Gastrocnemius medialis (tissue), 4 donors: ENCODE results near the gene SHISA6. TPM values are rescaled to one million over a fixed set of nuclear protein-coding genes. Genes with fewer than 3 reads are reported as not detected.

Source experiments
- ATAC-seq, 2 donors: fragments of 150-250 bp; one replicate each; pipeline ENCODE4 v1.9.1; 2016
- DNase-seq, 2 donors: peaks; one replicate each; pipeline ENCODE4 v3.0.0-alpha.2; 2019
- H3K27ac ChIP-seq, 4 donors: fragments of 200-600 bp; sonication (generic); 1 replicate in 1 of 4; 2 replicates in 3 of 4; pipeline ENCODE4 v1.5.1; 2016 to 2018; ENCODE audit warnings: mild to moderate bottlenecking in 2 of 4, moderate library complexity in 1 of 4
- H3K27me3 ChIP-seq, 3 donors: fragments of 200-600 bp; sonication (generic) in 2 of 3; 1 replicate in 1 of 3; 2 replicates in 2 of 3; pipeline versions ENCODE4 v1.5.1 to v1.6.0; 2016 to 2019; ENCODE audit warnings: mild to moderate bottlenecking in 1 of 3, moderate library complexity in 1 of 3
- H3K36me3 ChIP-seq, 2 donors: fragments of 200-600 bp; sonication (generic) in 1 of 2; one replicate each; pipeline ENCODE4 v1.5.1; 2017 to 2018
- H3K4me1 ChIP-seq, 2 donors: fragments of 200-600 bp; sonication (generic) in 1 of 2; one replicate each; pipeline ENCODE4 v1.5.1; 2016 to 2017; ENCODE audit warnings: mild to moderate bottlenecking in 2 of 2
- H3K4me3 ChIP-seq, 4 donors: fragments of 200-600 bp; sonication (generic) in 3 of 4; 1 replicate in 1 of 4; 2 replicates in 3 of 4; pipeline ENCODE4 v1.5.1; 2016 to 2019; ENCODE audit warnings: mild to moderate bottlenecking in 2 of 4
- H3K9me3 ChIP-seq, 3 donors: fragments of 200-600 bp; sonication (generic) in 2 of 3; 1 replicate in 1 of 3; 2 replicates in 2 of 3; pipeline ENCODE4 v1.5.1; 2016 to 2019
- POLR2A ChIP-seq, 2 donors: fragments of 450-650 bp; IDR thresholded peaks; one replicate each; pipeline ENCODE4 v1.6.1; 2017; ENCODE audit warnings: antibody characterized with exemption in 2 of 2, mild to moderate bottlenecking in 2 of 2, moderate library complexity in 2 of 2
- in situ Hi-C, 4 donors: fragments of 200-750 bp; cut with MboI; loops; one replicate each; pipeline versions ENCODE4 v1.15.0 to v1.8.0; 2017; ENCODE audit warnings: low sequenced_read_pairs in 4 of 4
- intact Hi-C: fragments of 100-400 bp; cut with DNase I; formaldehyde crosslinking; loops from one replicate; pipeline ENCODE4 v1.15.1; 2023; ENCODE audit warnings: low total_unique reads
- total RNA-seq, 4 donors: library from RNA; depleted of rRNA; stranded (reverse); fragments of >200 nt; gene quantifications; one replicate each; pipeline versions ENCODE4 v1.1.0 to v1.2.3, GENCODE V29; 2016
- TF ChIP-seq, protein P1 (sequence below), 5 experiments: fragments of 450-650 bp in 3 of 5; fragments of 200-600 bp in 2 of 5; sonication (generic) in 2 of 5; IDR thresholded peaks in 4 of 5; conservative IDR thresholded peaks in 1 of 5; 1 replicate in 4 of 5; 2 replicates in 1 of 5; pipeline ENCODE4 v1.5.1; 2016 to 2019; ENCODE audit warnings: antibody characterized with exemption in 5 of 5, mild to moderate bottlenecking in 3 of 5, moderate library complexity in 3 of 5

Gene SHISA6
- total RNA-seq, 4 donors from 2014 or later, result 0.19 to 0.46 (median 0.31) TPM

DNA sequence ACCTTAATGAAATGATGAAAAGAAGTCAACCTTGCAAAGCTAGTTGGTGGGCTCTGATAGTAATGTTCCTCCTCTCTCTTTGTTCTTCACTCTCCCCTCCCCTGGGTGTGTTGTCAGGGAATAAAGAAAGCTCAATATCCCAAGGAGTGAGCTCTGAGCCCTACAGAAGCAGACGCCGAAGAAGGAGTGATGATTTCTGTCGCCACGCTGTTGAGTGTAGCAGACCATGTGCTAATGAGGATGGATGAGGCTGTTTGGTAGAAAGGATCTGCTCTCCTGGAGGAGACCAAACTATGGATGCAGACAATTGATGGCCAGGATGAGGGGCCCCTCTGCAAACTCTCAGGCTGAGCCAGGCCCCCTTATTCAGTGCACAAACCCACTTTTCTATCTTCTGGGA, 217.3 kb downstream of the SHISA6 start:
- Histone ChIP-seq H3K9me3 (no peaks in the 10 kb centered on the region), H3K27me3 (no peaks in the 10 kb centered on the region), H3K4me3 (no peak overlapping the region), H3K27ac (no peak overlapping the region), H3K4me1 (no peaks in the 10 kb centered on the region), H3K36me3 (no peaks in the 10 kb centered on the region)
- ATAC-seq, result no peak
- intact Hi-C loops (no loop called here), in situ Hi-C loops (no loop called here)
- TF ChIP-seq, protein P1, sequence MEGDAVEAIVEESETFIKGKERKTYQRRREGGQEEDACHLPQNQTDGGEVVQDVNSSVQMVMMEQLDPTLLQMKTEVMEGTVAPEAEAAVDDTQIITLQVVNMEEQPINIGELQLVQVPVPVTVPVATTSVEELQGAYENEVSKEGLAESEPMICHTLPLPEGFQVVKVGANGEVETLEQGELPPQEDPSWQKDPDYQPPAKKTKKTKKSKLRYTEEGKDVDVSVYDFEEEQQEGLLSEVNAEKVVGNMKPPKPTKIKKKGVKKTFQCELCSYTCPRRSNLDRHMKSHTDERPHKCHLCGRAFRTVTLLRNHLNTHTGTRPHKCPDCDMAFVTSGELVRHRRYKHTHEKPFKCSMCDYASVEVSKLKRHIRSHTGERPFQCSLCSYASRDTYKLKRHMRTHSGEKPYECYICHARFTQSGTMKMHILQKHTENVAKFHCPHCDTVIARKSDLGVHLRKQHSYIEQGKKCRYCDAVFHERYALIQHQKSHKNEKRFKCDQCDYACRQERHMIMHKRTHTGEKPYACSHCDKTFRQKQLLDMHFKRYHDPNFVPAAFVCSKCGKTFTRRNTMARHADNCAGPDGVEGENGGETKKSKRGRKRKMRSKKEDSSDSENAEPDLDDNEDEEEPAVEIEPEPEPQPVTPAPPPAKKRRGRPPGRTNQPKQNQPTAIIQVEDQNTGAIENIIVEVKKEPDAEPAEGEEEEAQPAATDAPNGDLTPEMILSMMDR (IDR thresholded peaks at IDR 0.05 in 4 of 5, conservative IDR thresholded peaks at IDR 0.05 in 1 of 5), result no peak
- no peak for TF ChIP-seq POLR2A (IDR thresholded peaks at IDR 0.05)
- DNase-seq, result no peak

DNA sequence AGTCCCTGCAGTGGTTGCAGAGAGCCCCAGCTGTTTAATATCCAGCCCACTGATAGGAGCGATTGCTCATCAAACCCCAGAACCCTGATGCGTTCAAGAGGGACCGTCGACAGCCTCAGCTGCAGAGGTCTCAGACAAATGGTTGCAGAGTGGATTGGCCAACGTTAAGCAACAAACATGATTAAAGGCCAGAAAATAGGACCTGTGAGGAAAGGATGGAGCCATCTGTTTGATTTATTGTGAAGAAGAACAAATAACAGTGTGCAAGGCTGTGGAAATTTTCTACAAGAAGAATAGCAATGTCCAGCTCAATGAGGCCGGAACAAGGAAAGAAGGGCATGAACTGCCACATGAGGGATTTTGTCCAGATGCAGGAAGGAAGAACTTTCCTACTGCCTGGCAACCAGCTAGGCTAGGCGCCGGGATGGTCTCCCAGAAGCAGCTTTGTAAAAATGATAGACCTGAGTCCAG, 218.9 kb downstream of the SHISA6 start:
- DNase-seq, result no peak
- intact Hi-C loops (no loop called here), in situ Hi-C loops (no loop called here)
- no peak for ATAC-seq
- H3K27me3 ChIP-seq, result no peaks in the 10 kb centered on the region
- no peak overlapping the region for H3K4me3 ChIP-seq
- TF ChIP-seq, protein P1 (IDR thresholded peaks at IDR 0.05 in 4 of 5, conservative IDR thresholded peaks at IDR 0.05 in 1 of 5), result no peak
- no peak for TF ChIP-seq POLR2A (IDR thresholded peaks at IDR 0.05)
- H3K27ac ChIP-seq, result no peak overlapping the region
- H3K4me1 ChIP-seq, result no peaks in the 10 kb centered on the region
- no peaks in the 10 kb centered on the region for H3K36me3 ChIP-seq
- no peaks in the 10 kb centered on the region for H3K9me3 ChIP-seq

DNA sequence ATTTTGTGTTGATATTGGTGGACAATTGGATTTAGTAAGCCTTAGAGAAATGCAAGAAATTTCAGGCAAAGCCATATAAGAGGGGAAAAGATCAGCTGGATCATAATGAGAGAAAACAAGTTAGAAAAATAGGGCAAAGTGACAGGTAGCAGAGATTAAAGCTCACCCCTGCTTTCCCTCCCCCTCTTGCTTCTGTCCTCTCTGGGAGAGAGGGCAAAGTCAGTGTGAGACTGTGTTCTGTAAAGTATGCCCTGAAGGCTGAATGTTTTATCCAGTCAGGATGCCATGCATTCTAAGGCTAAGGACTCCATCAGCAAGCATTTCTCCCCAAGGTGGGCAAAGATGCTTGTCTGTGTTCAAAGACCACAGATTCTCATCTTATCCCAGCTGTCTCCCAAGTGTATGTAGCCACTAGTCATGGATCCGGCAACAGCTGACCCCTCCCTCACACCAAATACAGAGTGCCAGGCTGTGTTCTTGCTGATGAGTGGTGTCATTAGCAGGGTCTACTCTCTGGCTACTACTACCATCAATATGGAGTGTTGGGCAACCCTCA, 221.1 kb downstream of the SHISA6 start:
- TF ChIP-seq POLR2A (IDR thresholded peaks at IDR 0.05), result no peak
- TF ChIP-seq, protein P1 (IDR thresholded peaks at IDR 0.05 in 4 of 5, conservative IDR thresholded peaks at IDR 0.05 in 1 of 5), result no peak
- ATAC-seq, result no peak
- Histone ChIP-seq H3K27ac (no peak overlapping the region), H3K27me3 (no peaks in the 10 kb centered on the region), H3K9me3 (no peaks in the 10 kb centered on the region), H3K4me3 (no peak overlapping the region), H3K4me1 (no peaks in the 10 kb centered on the region), H3K36me3 (no peaks in the 10 kb centered on the region)
- DNase-seq, result no peak
- in situ Hi-C loops, result no loop called here
- intact Hi-C loops, result no loop called here

DNA sequence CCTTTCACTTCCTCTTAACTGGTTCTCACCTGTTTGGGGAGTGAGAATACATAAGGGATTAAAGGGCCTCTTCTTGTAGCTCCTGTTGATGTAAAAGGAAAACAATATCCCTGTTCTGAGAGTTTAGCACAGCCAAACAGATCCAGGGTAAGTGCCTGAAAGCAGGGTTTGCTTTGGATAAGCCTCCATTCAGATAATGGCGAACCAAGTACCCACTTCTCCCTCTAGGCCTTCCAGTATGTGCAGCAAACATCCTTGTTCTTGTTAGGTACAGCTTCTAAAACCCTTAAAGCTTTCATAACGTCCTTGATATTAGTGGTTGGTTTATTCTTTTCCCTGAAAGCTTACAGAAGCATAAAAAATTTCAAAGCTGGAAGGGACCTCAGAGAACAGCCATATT, 226.6 kb downstream of the SHISA6 start:
- no peaks in the 10 kb centered on the region for H3K4me1 ChIP-seq
- H3K27me3 ChIP-seq, result no peaks in the 10 kb centered on the region
- no peak overlapping the region for H3K4me3 ChIP-seq
- no peaks in the 10 kb centered on the region for H3K9me3 ChIP-seq
- H3K27ac ChIP-seq, result no peak overlapping the region
- intact Hi-C loops (no loop called here), in situ Hi-C loops (no loop called here)
- TF ChIP-seq, protein P1 (IDR thresholded peaks at IDR 0.05 in 4 of 5, conservative IDR thresholded peaks at IDR 0.05 in 1 of 5), result no peak
- TF ChIP-seq POLR2A (IDR thresholded peaks at IDR 0.05), result no peak
- DNase-seq, result no peak
- ATAC-seq, result no peak
- H3K36me3 ChIP-seq, result no peaks in the 10 kb centered on the region
